OCI-LY7 (cell line): Measurements from ENCODE around the gene CCDC185. TPM values are rescaled to one million over a fixed set of nuclear protein-coding genes. Genes with fewer than 3 reads are reported as not detected.

Experiments used
- BruUV-seq: library from RNA; stranded (reverse); fragments of 400-500 nt; replicated peaks from 2 replicates; lab custom pipeline; 2021; lab: Mats Ljungman, UMichigan
- CTCF ChIA-PET: fragments of 300-600 bp; sonication (Branson Sonifier 250); formaldehyde crosslinking; loops from one replicate; lab custom pipeline; 2022; ENCODE audit warnings: antibody characterized with exemption; ENCODE audit not compliant: unreplicated experiment; lab: Charles Lee
- POLR2A ChIA-PET: fragments of 300-600 bp; sonication (Branson Sonifier 250); formaldehyde crosslinking; loops from one replicate; lab custom pipeline; 2022; ENCODE audit warnings: antibody characterized with exemption; lab: Charles Lee
- DNase-seq: peaks from one replicate; pipeline ENCODE4 v3.0.0-alpha.2; 2015; ENCODE audit warnings: low spot score
- H2AFZ ChIP-seq: fragments of 200-600 bp; sonication (generic), shearing (Covaris generic); 2 replicates; pipeline ENCODE4 v1.6.1; 2014; ENCODE audit warnings: mild to moderate bottlenecking, antibody characterized with exemption, low read length, moderate library complexity
- H3K27ac ChIP-seq: fragments of 200-600 bp; sonication (generic); 2 replicates; pipeline ENCODE4 v1.5.1; 2014; ENCODE audit warnings: mixed run types, low read depth, mild to moderate bottlenecking, moderate library complexity, low read length, inconsistent platforms; ENCODE audit not compliant: poor library complexity, severe bottlenecking
- H3K36me3 ChIP-seq: fragments of 200-600 bp; sonication (generic); 2 replicates; pipeline ENCODE4 v1.6.1; 2014; ENCODE audit warnings: mild to moderate bottlenecking, antibody characterized with exemption, low read length, moderate library complexity, mixed read lengths; ENCODE audit not compliant: insufficient read depth
- H3K4me1 ChIP-seq: fragments of 200-600 bp; sonication (generic); 2 replicates; pipeline ENCODE4 v1.5.1; 2014; ENCODE audit warnings: mild to moderate bottlenecking, low read length; ENCODE audit not compliant: insufficient read depth, poor library complexity, severe bottlenecking
- H3K4me2 ChIP-seq: fragments of 200-600 bp; sonication (generic); 2 replicates; pipeline ENCODE4 v1.6.1; 2014; ENCODE audit warnings: mild to moderate bottlenecking, low read length
- H3K4me3 ChIP-seq: fragments of 200-600 bp; sonication (generic); 2 replicates; pipeline ENCODE4 v1.5.1; 2014; ENCODE audit warnings: mild to moderate bottlenecking, low read depth, low read length; ENCODE audit not compliant: poor library complexity, severe bottlenecking
- H3K79me2 ChIP-seq: fragments of 200-600 bp; sonication (generic); 2 replicates; pipeline ENCODE4 v1.6.1; 2016; ENCODE audit warnings: low read depth, mild to moderate bottlenecking, low read length, moderate library complexity, mixed read lengths; ENCODE audit not compliant: insufficient read depth
- H3K9me2 ChIP-seq: fragments of 200-600 bp; sonication (generic); 2 replicates; pipeline ENCODE4 v1.6.1; 2016; ENCODE audit warnings: mild to moderate bottlenecking, low read length, mixed read lengths; ENCODE audit not compliant: insufficient read depth
- H3K9me3 ChIP-seq: fragments of 200-600 bp; sonication (generic); 2 replicates; pipeline ENCODE4 v1.6.1; 2014; ENCODE audit warnings: mild to moderate bottlenecking, mixed run types, low read length, mixed read lengths
- H4K20me1 ChIP-seq: fragments of 200-600 bp; sonication (generic); 2 replicates; pipeline ENCODE4 v1.6.1; 2014; ENCODE audit warnings: mild to moderate bottlenecking, antibody characterized with exemption, low read length, moderate library complexity, mixed read lengths; ENCODE audit not compliant: insufficient read depth
- EZH2phosphoT487 ChIP-seq: fragments of 200-600 bp; sonication (generic); IDR thresholded peaks from 2 replicates; pipeline ENCODE4 v1.6.1; 2018; ENCODE audit warnings: low read depth, borderline replicate concordance, mild to moderate bottlenecking, mixed run types, antibody characterized with exemption, low read length, moderate library complexity, mixed read lengths
- intact Hi-C: fragments of 100-400 bp; cut with micrococcal nuclease; formaldehyde crosslinking; loops from one replicate; pipeline ENCODE4 v1.10.0; 2022; ENCODE audit not compliant: unreplicated experiment
- total RNA-seq, 2 experiments: library from RNA; depleted of rRNA in 1 of 2; stranded (reverse); fragments of >200 nt in 1 of 2; shearing (Covaris generic) in 1 of 2; gene quantifications; 2 replicates each; pipeline ENCODE4 v1.2.3, GENCODE V29; 2014 to 2022
- TF ChIP-seq, protein P1 (sequence below): fragments of 200-600 bp; sonication (generic); conservative IDR thresholded peaks from 2 replicates; pipeline ENCODE4 v1.5.1; 2014; ENCODE audit warnings: mild to moderate bottlenecking, antibody characterized with exemption, low read length, moderate library complexity, mixed read lengths

The CCDC185 gene
- total RNA-seq, 2 experiments from 2014 or later: not detected

GRCh38 chr1:223419561-223419960 is 26.3 kb downstream of the CCDC185 start:
- BruUV-seq: no TSS peak
- H3K4me2 ChIP-seq: no peak overlapping the region
- H3K4me1 ChIP-seq: no peaks in the 10 kb centered on the region
- no peaks in the 10 kb centered on the region for H4K20me1 ChIP-seq
- ChIA-PET POLR2A (no interaction called here), CTCF (no interaction called here)
- no peaks in the 10 kb centered on the region for H3K9me3 ChIP-seq
- no peak overlapping the region for H3K27ac ChIP-seq
- no peak overlapping the region for H3K4me3 ChIP-seq
- no peak for TF ChIP-seq EZH2phosphoT487
- TF ChIP-seq, protein P1, sequence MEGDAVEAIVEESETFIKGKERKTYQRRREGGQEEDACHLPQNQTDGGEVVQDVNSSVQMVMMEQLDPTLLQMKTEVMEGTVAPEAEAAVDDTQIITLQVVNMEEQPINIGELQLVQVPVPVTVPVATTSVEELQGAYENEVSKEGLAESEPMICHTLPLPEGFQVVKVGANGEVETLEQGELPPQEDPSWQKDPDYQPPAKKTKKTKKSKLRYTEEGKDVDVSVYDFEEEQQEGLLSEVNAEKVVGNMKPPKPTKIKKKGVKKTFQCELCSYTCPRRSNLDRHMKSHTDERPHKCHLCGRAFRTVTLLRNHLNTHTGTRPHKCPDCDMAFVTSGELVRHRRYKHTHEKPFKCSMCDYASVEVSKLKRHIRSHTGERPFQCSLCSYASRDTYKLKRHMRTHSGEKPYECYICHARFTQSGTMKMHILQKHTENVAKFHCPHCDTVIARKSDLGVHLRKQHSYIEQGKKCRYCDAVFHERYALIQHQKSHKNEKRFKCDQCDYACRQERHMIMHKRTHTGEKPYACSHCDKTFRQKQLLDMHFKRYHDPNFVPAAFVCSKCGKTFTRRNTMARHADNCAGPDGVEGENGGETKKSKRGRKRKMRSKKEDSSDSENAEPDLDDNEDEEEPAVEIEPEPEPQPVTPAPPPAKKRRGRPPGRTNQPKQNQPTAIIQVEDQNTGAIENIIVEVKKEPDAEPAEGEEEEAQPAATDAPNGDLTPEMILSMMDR: no peak
- H3K9me2 ChIP-seq: no peaks in the 10 kb centered on the region
- H3K36me3 ChIP-seq: no peaks in the 10 kb centered on the region
- no peak for DNase-seq
- no peaks in the 10 kb centered on the region for H3K79me2 ChIP-seq
- H2AFZ ChIP-seq: no peak overlapping the region
- intact Hi-C loops: no loop called here

DNA sequence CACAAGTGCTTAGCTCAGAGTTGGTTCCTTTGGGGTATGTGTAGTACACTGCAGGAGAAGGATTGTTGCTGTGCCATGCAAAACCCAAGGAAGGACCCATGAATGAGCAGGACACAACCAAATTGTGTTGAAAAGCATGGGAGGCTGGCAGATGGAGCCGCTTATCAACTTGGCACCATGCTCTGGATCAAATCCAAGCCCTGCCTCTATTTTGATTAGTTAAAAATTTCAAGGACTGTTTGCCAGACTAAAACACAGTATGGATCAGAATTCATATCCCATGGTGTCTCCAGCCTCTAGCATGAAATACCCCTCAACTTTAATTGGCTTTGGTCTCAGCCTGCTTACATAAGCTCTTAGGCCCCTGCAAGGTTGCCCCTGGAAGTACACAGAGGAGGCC is 27.8 kb downstream of the CCDC185 start:
- TF ChIP-seq, protein P1: no peak
- TF ChIP-seq EZH2phosphoT487: no peak
- CTCF ChIA-PET: no interaction called here
- H3K9me2 ChIP-seq: no peaks in the 10 kb centered on the region
- no peak overlapping the region for H2AFZ ChIP-seq
- H3K79me2 ChIP-seq: no peaks in the 10 kb centered on the region
- no peak overlapping the region for H3K27ac ChIP-seq
- no peak overlapping the region for H3K4me2 ChIP-seq
- H3K4me1 ChIP-seq: no peaks in the 10 kb centered on the region
- no peak overlapping the region for H3K4me3 ChIP-seq
- no peaks in the 10 kb centered on the region for H3K36me3 ChIP-seq
- BruUV-seq: no TSS peak
- intact Hi-C loops: no loop called here
- no peaks in the 10 kb centered on the region for H4K20me1 ChIP-seq
- DNase-seq: no peak
- H3K9me3 ChIP-seq: no peaks in the 10 kb centered on the region
- POLR2A ChIA-PET: no interaction called here

- Histone ChIP-seq H3K27ac (no peak overlapping the region), H3K4me1 (no peaks in the 10 kb centered on the region), H3K9me2 (no peaks in the 10 kb centered on the region), H2AFZ (no peak overlapping the region), H3K4me3 (no peak overlapping the region), H4K20me1 (no peaks in the 10 kb centered on the region), H3K9me3 (no peaks in the 10 kb centered on the region), H3K4me2 (no peak overlapping the region), H3K36me3 (no peaks in the 10 kb centered on the region), H3K79me2 (no peaks in the 10 kb centered on the region)
- POLR2A ChIA-PET: no interaction called here
- BruUV-seq: no TSS peak
- no peak for DNase-seq
- TF ChIP-seq, protein P1: no peak
- TF ChIP-seq EZH2phosphoT487: no peak
- intact Hi-C loops: no loop called here
- CTCF ChIA-PET: no interaction called here
Measured at GRCh38 chr1:223421676-223422075, 28.5 kb downstream of the CCDC185 start.
